ENCODE results near the gene CCDC93. TPM values are rescaled to one million over a fixed set of nuclear protein-coding genes. Genes with fewer than 3 reads are reported as not detected.

Gene CCDC93
- total RNA-seq, 4 donors from 2014 or later, result 14.4 to 17.0 (median 16.0) TPM

- TF ChIP-seq EP300 (IDR thresholded peaks at IDR 0.05) (no peak), CTCF (IDR thresholded peaks at IDR 0.05) (no peak), POLR2A (IDR thresholded peaks at IDR 0.05; ENCODE audit: low read depth) (no peak), POLR2AphosphoS5 (IDR thresholded peaks at IDR 0.05) (no peak)
- WGBS, result 46% methylated on average over 3 of the region's 3 CpGs
- intact Hi-C loops (cut with DNase I), result loop anchor here (2.0 kb wide), 1 partner anchor 806 kb away; no protein-coding TSS in a partner anchor
Measured at GRCh38 chr2:118049140-118049815, 35.4 kb upstream of the CCDC93 start.

GRCh38 chr2:118048401-118048800 lies 34.5 kb upstream of the CCDC93 start:
- H3K4me3 ChIP-seq, result no peak overlapping the region
- TF ChIP-seq POLR2AphosphoS5 (IDR thresholded peaks at IDR 0.05) (no peak), EP300 (IDR thresholded peaks at IDR 0.05) (no peak), POLR2A (IDR thresholded peaks at IDR 0.05; ENCODE audit: low read depth) (no peak), CTCF (IDR thresholded peaks at IDR 0.05) (no peak)
- no peaks in the 10 kb centered on the region for H3K36me3 ChIP-seq
- H3K27ac ChIP-seq (replicated peaks in 1 of 4), result no peak overlapping the region
- peaks cover 0 to 76% (median 5%) of the 10 kb centered on the region in 4 donors for H3K27me3 ChIP-seq
- no peaks in the 10 kb centered on the region for H3K9me3 ChIP-seq
- H3K4me1 ChIP-seq, result peaks cover 0 to 5% (median 0%) of the 10 kb centered on the region in 4 donors
- DNase-seq (ENCODE audit: extremely low spot score), result no peak
- intact Hi-C loops (cut with DNase I), result loop anchor here (2.0 kb wide), 1 partner anchor 806 kb away; no protein-coding TSS in a partner anchor
- WGBS, result 87% methylated on average over 3 of the region's 3 CpGs

More at GRCh38 chr2:118049140-118049815, 35.4 kb upstream of the CCDC93 start:
- Histone ChIP-seq H3K27ac (replicated peaks in 1 of 4) (no peak overlapping the region), H3K4me3 (no peak overlapping the region), H3K4me1 (peaks cover 0 to 5% (median 0%) of the 10 kb centered on the region in 4 donors), H3K36me3 (no peaks in the 10 kb centered on the region), H3K9me3 (no peaks in the 10 kb centered on the region), H3K27me3 (peaks cover 0 to 72% (median 5%) of the 10 kb centered on the region in 4 donors)
- DNase-seq (ENCODE audit: extremely low spot score), result no peak

- Histone ChIP-seq H3K4me3 (no peak overlapping the region), H3K27ac (replicated peaks in 1 of 4) (no peak overlapping the region), H3K4me1 (peaks cover 0 to 5% (median 0%) of the 10 kb centered on the region in 4 donors), H3K36me3 (no peaks in the 10 kb centered on the region), H3K9me3 (no peaks in the 10 kb centered on the region), H3K27me3 (peaks cover 0 to 79% (median 5%) of the 10 kb centered on the region in 4 donors)
- DNase-seq (ENCODE audit: extremely low spot score), result no peak
- TF ChIP-seq POLR2A (IDR thresholded peaks at IDR 0.05; ENCODE audit: low read depth) (no peak), EP300 (IDR thresholded peaks at IDR 0.05) (no peak), POLR2AphosphoS5 (IDR thresholded peaks at IDR 0.05) (no peak), CTCF (IDR thresholded peaks at IDR 0.05) (no peak)
- WGBS, result 46% methylated on average over 3 of the region's 3 CpGs
- intact Hi-C loops (cut with DNase I), result no loop called here
Measured at GRCh38 chr2:118047380-118047826, 33.5 kb upstream of the CCDC93 start.

- Histone ChIP-seq H3K36me3 (no peaks in the 10 kb centered on the region), H3K27me3 (peaks cover 0 to 79% (median 5%) of the 10 kb centered on the region in 4 donors), H3K4me3 (no peak overlapping the region), H3K9me3 (no peaks in the 10 kb centered on the region), H3K27ac (replicated peaks in 1 of 4) (no peak overlapping the region), H3K4me1 (peaks cover 0 to 5% (median 0%) of the 10 kb centered on the region in 4 donors)
- intact Hi-C loops (cut with DNase I), result no loop called here
- WGBS, result 9% methylated on average over 4 of the region's 4 CpGs
- TF ChIP-seq CTCF (IDR thresholded peaks at IDR 0.05) (peak; percentile 56 to 60 (median 57)), POLR2AphosphoS5 (IDR thresholded peaks at IDR 0.05) (no peak), EP300 (IDR thresholded peaks at IDR 0.05) (no peak)
- no peak for DNase-seq (ENCODE audit: extremely low spot score)
Measured at GRCh38 chr2:118046634-118047210, 32.9 kb upstream of the CCDC93 start.

Data from esophagus muscularis mucosa (tissue), 4 donors.